HG03175 (cell line): ENCODE measurements around the gene MYL5.
"Not testable (repeated sequence)": the region's sequence is repeated elsewhere in the genome, so short reads cannot be mapped to it uniquely, and the experiment has no call there.

Experiments used
- ATAC-seq: cut with Tn5 transposase; IDR thresholded peaks from one replicate; pipeline ENCODE4 v1.9.1; 2021; ENCODE audit warnings: mild to moderate bottlenecking, moderate library complexity; ENCODE audit not compliant: unreplicated experiment

The MYL5 gene

GRCh38 chr4:704198-704891, 30.0 kb downstream of the MYL5 start:
- no peak for ATAC-seq

- no peak for ATAC-seq
These were observed 30.6 kb downstream of the MYL5 start for GRCh38 chr4:704971-705277.

- peak; percentile 91 for ATAC-seq
These were observed 31.1 kb downstream of the MYL5 start, which contains the start of gene PCGF3 for GRCh38 chr4:705278-706082. PCGF3 (plus strand) TSS chr4:705832; CDS start chr4:733681, 27,849 bp downstream.

GRCh38 chr4:706083-706633, 31.8 kb downstream of the MYL5 start:
- ATAC-seq, result not testable (repeated sequence)

GRCh38 chr4:706834-707598, 32.7 kb downstream of the MYL5 start:
- no peak for ATAC-seq

GRCh38 chr4:707929-708630, 33.7 kb downstream of the MYL5 start:
- ATAC-seq, result no peak

- ATAC-seq, result no peak
These were observed 34.2 kb downstream of the MYL5 start for GRCh38 chr4:708631-708933.

GRCh38 chr4:709348-709747, 35.0 kb downstream of the MYL5 start:
- no peak for ATAC-seq

- ATAC-seq, result no peak
These were observed 35.8 kb downstream of the MYL5 start for GRCh38 chr4:710116-710515.

- no peak for ATAC-seq
These were observed 36.6 kb downstream of the MYL5 start for GRCh38 chr4:710916-711315.

GRCh38 chr4:712093-712492, 37.8 kb downstream of the MYL5 start:
- ATAC-seq, result no peak

- ATAC-seq, result no peak
These were observed 38.7 kb downstream of the MYL5 start for GRCh38 chr4:712916-713632.

GRCh38 chr4:714087-714486, 39.7 kb downstream of the MYL5 start:
- ATAC-seq, result no peak

GRCh38 chr4:717601-718320, 43.4 kb downstream of the MYL5 start:
- ATAC-seq, result no peak

GRCh38 chr4:718460-718859, 44.1 kb downstream of the MYL5 start:
- ATAC-seq, result no peak

GRCh38 chr4:720111-720860, 45.9 kb downstream of the MYL5 start:
- ATAC-seq, result no peak

- no peak for ATAC-seq
These were observed 47.2 kb downstream of the MYL5 start for GRCh38 chr4:721261-722168.

- ATAC-seq, result no peak
These were observed 47.9 kb downstream of the MYL5 start for GRCh38 chr4:722169-722725.
